Spinal cord (tissue), 10 donors: ENCODE data around the gene MGAM2. TPM values are rescaled to one million over a fixed set of nuclear protein-coding genes. Genes with fewer than 3 reads are reported as not detected.

Experiments
- DNase-seq, 6 donors: peaks; one replicate each; pipeline versions ENCODE4 v3.0.0 to v3.0.0-alpha.2; 2013 to 2015; ENCODE audit warnings: low spot score in 6 of 6, low read depth in 4 of 6
- H3K27ac ChIP-seq: one replicate; pipeline ENCODE4 v1.5.1; 2013; ENCODE audit warnings: low read depth, low read length, control low read depth
- H3K27me3 ChIP-seq: one replicate; pipeline ENCODE4 v1.6.1; 2013; ENCODE audit warnings: low read length; ENCODE audit not compliant: control insufficient read depth, insufficient read depth
- H3K36me3 ChIP-seq: one replicate; pipeline ENCODE4 v1.6.1; 2013; ENCODE audit warnings: low read length; ENCODE audit not compliant: control insufficient read depth, insufficient read depth
- H3K4me1 ChIP-seq: one replicate; pipeline ENCODE4 v1.6.1; 2013; ENCODE audit warnings: low read length; ENCODE audit not compliant: control insufficient read depth, insufficient read depth
- H3K4me3 ChIP-seq: one replicate; pipeline ENCODE4 v1.5.1; 2013; ENCODE audit warnings: low read depth, low read length, control low read depth
- H3K9me3 ChIP-seq: one replicate; pipeline ENCODE4 v1.6.1; 2013; ENCODE audit warnings: low read length; ENCODE audit not compliant: control insufficient read depth, insufficient read depth
- WGBS: methylation state at CpG from one replicate; pipeline ENCODE4 v1.1.5; 2013; ENCODE audit warnings: missing lambda C conversion rate; ENCODE audit not compliant: insufficient coverage; 5-methylcytosine and 5-hydroxymethylcytosine counted together
- polyA plus RNA-seq, 2 donors: library from polyadenylated mRNA; unstranded; fragments of 120-200 nt; gene quantifications; one replicate each; pipeline ENCODE4 v1.2.1, GENCODE V29; 2013; ENCODE audit not compliant: insufficient read length in 2 of 2
- total RNA-seq, 2 donors: library from RNA; depleted of rRNA in 1 of 2; stranded (reverse); fragments of 120-200 nt in 1 of 2; fragments of >200 nt in 1 of 2; gene quantifications; one replicate each; pipeline versions ENCODE4 v1.2.3 to v1.2.4, GENCODE V29; 2013 to 2014
- donor health status: healthy.

Gene MGAM2
- total and polyA plus RNA-seq, 4 donors: 0.10 to 0.33 (median 0.19) TPM

GRCh38 chr7:142110638-142111037 is 880 bp upstream of the MGAM2 start:
- H3K27ac ChIP-seq: no peak overlapping the region
- no peaks in the 10 kb centered on the region for H3K4me1 ChIP-seq
- H3K4me3 ChIP-seq: no peak overlapping the region
- no peak for DNase-seq
- H3K9me3 ChIP-seq: no peaks in the 10 kb centered on the region
- no peaks in the 10 kb centered on the region for H3K36me3 ChIP-seq
- 94% methylated on average over 2 of the region's 3 CpGs for WGBS
- H3K27me3 ChIP-seq: no peaks in the 10 kb centered on the region

- Histone ChIP-seq H3K27me3 (no peaks in the 10 kb centered on the region), H3K4me3 (no peak overlapping the region), H3K36me3 (no peaks in the 10 kb centered on the region), H3K4me1 (no peaks in the 10 kb centered on the region), H3K9me3 (no peaks in the 10 kb centered on the region), H3K27ac (no peak overlapping the region)
- no peak for DNase-seq
- WGBS: 82% methylated on average over 1 of the region's 1 CpG
These were observed 568 bp downstream of the MGAM2 start for GRCh38 chr7:142112086-142112485.

DNA sequence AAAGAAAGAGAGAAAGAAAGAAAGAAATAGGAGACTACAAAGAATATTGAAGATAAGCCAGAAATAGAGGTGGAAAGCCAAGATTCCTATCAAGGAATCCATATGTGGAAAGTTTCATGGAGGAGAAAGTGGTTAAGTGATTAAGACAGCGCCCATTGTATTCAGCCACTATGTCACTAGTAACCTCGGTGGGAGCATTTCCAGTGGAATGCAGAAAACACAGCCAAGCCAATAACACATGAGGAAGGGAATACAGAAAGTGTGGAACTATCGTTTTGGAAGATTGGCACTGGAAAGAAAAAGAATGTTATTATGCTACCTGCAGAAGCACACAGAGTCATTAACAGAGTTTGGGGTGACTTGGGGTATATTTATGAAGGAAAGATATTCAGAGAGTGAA is 2.7 kb downstream of the MGAM2 start:
- 50% methylated on average over 1 of the region's 3 CpGs for WGBS
- H3K9me3 ChIP-seq: no peaks in the 10 kb centered on the region
- DNase-seq: no peak
- no peak overlapping the region for H3K27ac ChIP-seq
- H3K4me1 ChIP-seq: no peaks in the 10 kb centered on the region
- no peaks in the 10 kb centered on the region for H3K27me3 ChIP-seq
- no peaks in the 10 kb centered on the region for H3K36me3 ChIP-seq
- H3K4me3 ChIP-seq: no peak overlapping the region

DNA sequence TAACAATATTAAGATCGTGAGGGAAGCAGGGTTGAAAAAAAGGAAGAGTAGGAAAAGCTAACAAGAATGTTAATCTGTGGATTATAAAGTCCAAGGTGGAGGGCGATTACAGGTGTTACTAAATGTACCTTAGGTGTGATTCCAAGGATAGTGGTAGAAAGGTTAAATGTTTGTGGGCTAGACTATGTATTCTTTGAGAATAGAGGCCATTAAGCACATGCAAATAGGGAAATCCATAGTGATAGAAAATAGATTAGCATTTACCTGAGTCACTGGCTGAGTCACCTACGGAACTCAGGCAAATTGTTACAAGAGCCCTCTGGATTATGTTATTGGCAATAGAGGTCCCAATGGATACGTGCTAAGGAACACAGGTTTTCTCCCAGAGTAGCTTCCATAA is 9.0 kb downstream of the MGAM2 start:
- no peaks in the 10 kb centered on the region for H3K4me1 ChIP-seq
- H3K9me3 ChIP-seq: no peaks in the 10 kb centered on the region
- H3K36me3 ChIP-seq: no peaks in the 10 kb centered on the region
- H3K4me3 ChIP-seq: no peak overlapping the region
- H3K27ac ChIP-seq: no peak overlapping the region
- no peaks in the 10 kb centered on the region for H3K27me3 ChIP-seq
- DNase-seq: no peak
- 97% methylated on average over 2 of the region's 4 CpGs for WGBS

GRCh38 chr7:142123184-142123583 is 11.7 kb downstream of the MGAM2 start:
- H3K36me3 ChIP-seq: no peaks in the 10 kb centered on the region
- DNase-seq: no peak
- H3K9me3 ChIP-seq: no peaks in the 10 kb centered on the region
- no peak overlapping the region for H3K4me3 ChIP-seq
- no peaks in the 10 kb centered on the region for H3K4me1 ChIP-seq
- H3K27ac ChIP-seq: no peak overlapping the region
- no peaks in the 10 kb centered on the region for H3K27me3 ChIP-seq
- no CpG with 5 or more reads among the region's 3 CpGs for WGBS

GRCh38 chr7:142125256-142125955 is 13.9 kb downstream of the MGAM2 start:
- no peaks in the 10 kb centered on the region for H3K4me1 ChIP-seq
- no peaks in the 10 kb centered on the region for H3K27me3 ChIP-seq
- no peak overlapping the region for H3K4me3 ChIP-seq
- DNase-seq: no peak
- H3K36me3 ChIP-seq: no peaks in the 10 kb centered on the region
- H3K27ac ChIP-seq: no peak overlapping the region
- WGBS: no CpG with 5 or more reads among the region's 1 CpG
- no peaks in the 10 kb centered on the region for H3K9me3 ChIP-seq

DNA sequence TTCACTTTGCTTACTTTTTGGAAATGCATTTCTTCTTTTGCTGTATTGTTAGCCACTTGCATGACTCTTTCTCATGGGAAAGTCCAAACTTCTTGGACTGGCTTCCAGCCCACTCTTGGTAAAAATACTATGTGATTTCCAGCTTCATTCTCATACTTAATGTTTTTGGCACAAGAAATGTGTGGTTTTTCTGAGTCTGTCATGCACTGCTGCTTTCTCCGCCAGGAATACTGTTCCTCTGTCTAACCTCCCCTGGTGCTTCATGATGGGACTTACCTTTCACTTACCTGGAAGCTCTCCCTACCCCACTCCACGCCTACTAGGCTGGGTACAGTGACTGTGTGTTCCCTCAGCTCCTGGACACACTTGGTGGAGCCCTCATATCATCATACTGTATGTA is 18.7 kb downstream of the MGAM2 start:
- DNase-seq: no peak
- no peak overlapping the region for H3K27ac ChIP-seq
- H3K27me3 ChIP-seq: no peaks in the 10 kb centered on the region
- no CpG with 5 or more reads among the region's 2 CpGs for WGBS
- H3K9me3 ChIP-seq: no peaks in the 10 kb centered on the region
- no peak overlapping the region for H3K4me3 ChIP-seq
- H3K4me1 ChIP-seq: no peaks in the 10 kb centered on the region
- H3K36me3 ChIP-seq: no peaks in the 10 kb centered on the region

DNA sequence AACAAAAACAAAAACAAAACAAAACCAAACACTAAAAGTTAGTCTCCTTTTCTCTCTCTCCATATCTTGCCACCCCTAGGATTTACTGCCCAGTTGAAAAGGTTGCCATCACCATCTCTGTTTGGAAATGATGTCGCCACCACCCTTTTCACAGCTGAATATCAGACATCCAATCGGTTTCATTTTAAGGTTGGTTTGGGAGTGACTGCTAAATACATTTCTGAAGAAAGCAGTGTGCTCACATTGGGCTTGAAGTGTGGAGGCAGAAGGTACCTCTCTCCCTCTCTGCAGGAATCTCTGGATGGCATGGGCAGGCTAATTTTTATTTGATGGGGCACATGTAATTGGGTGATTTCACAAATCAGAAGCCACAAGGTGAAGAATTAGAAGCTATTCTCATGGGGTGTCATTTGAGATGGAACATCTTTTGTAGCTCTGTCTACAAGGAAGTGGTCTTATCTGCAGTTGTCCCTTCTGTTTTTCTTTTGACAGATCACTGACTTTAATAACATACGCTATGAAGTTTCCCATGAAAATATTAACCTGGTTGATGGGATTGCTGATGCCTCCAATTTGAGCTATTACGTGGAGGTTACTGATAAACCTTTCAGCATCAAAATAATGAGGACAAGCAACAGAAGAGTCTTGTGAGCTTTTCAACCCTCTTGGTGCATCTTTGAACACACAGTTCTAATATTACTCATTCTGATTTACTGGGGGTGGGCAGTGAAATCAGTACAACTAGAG is 20.1 kb downstream of the MGAM2 start:
- Histone ChIP-seq H3K9me3 (no peaks in the 10 kb centered on the region), H3K4me1 (no peaks in the 10 kb centered on the region)
- DNase-seq: no peak

DNA sequence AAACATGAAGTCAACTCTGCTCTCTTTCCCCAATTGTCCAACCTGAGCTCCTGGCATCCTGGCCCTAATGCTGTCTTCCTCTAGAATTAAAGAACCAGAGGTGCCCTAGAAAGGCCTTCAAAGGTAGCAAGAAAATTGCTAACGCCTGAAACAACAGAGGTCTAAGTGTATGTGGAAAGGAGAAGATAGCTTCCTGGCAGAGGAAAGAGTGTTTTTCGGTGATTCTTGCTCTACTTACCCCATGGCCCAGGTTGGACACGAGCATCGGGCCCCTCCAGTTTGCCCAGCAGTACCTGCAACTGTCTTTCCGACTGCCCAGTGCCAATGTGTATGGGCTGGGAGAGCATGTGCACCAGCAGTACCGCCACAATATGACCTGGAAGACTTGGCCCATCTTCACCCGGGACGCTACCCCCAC is 22.2 kb downstream of the MGAM2 start:
- Histone ChIP-seq H3K27me3 (no peaks in the 10 kb centered on the region), H3K36me3 (no peaks in the 10 kb centered on the region), H3K4me3 (no peak overlapping the region), H3K9me3 (no peaks in the 10 kb centered on the region), H3K27ac (no peak overlapping the region), H3K4me1 (no peaks in the 10 kb centered on the region)
- WGBS: 100% methylated on average over 5 of the region's 8 CpGs
- DNase-seq: no peak

More for the DNA sequence above, 20.1 kb downstream of the MGAM2 start:
- Histone ChIP-seq H3K4me3 (no peak overlapping the region), H3K27me3 (no peaks in the 10 kb centered on the region), H3K36me3 (no peaks in the 10 kb centered on the region), H3K27ac (no peak overlapping the region)
- WGBS: 100% methylated on average over 1 of the region's 4 CpGs

GRCh38 chr7:142134909-142135308 is 23.4 kb downstream of the MGAM2 start:
- WGBS: 70% methylated on average over 1 of the region's 3 CpGs
- DNase-seq: no peak

More at GRCh38 chr7:142134909-142135308, 23.4 kb downstream of the MGAM2 start:
- Histone ChIP-seq H3K4me3 (no peak overlapping the region), H3K4me1 (no peaks in the 10 kb centered on the region), H3K36me3 (no peaks in the 10 kb centered on the region), H3K9me3 (no peaks in the 10 kb centered on the region), H3K27ac (no peak overlapping the region), H3K27me3 (no peaks in the 10 kb centered on the region)
